Endothelial cell (in vitro differentiated cells): ENCODE data around the gene OR5V1. TPM values are rescaled to one million over a fixed set of nuclear protein-coding genes. Genes with fewer than 3 reads are reported as not detected.

Experiments
- DNase-seq: peaks from one replicate; pipeline ENCODE4 v3.0.0; 2021; ENCODE audit warnings: low spot score
- H3K27ac Mint-ChIP-seq: one replicate; pipeline ENCODE4 v1.8.0; 2021; ENCODE audit warnings: mixed read lengths, inconsistent platforms; ENCODE audit not compliant: unreplicated experiment
- H3K27me3 Mint-ChIP-seq: one replicate; pipeline ENCODE4 v1.8.0; 2021; ENCODE audit warnings: mild to moderate bottlenecking, moderate library complexity, mixed read lengths, inconsistent platforms; ENCODE audit not compliant: unreplicated experiment
- H3K36me3 Mint-ChIP-seq: one replicate; pipeline ENCODE4 v1.8.0; 2021; ENCODE audit warnings: mild to moderate bottlenecking, low read depth, mixed read lengths, inconsistent platforms; ENCODE audit not compliant: unreplicated experiment
- H3K4me1 Mint-ChIP-seq: one replicate; pipeline ENCODE4 v1.8.0; 2021; ENCODE audit warnings: mild to moderate bottlenecking, mixed read lengths, inconsistent platforms; ENCODE audit not compliant: unreplicated experiment
- H3K4me3 Mint-ChIP-seq: one replicate; pipeline ENCODE4 v1.8.0; 2021; ENCODE audit warnings: mild to moderate bottlenecking, mixed read lengths, inconsistent platforms; ENCODE audit not compliant: unreplicated experiment
- H3K9me3 Mint-ChIP-seq: one replicate; pipeline ENCODE4 v1.8.0; 2021; ENCODE audit warnings: mixed read lengths, inconsistent platforms; ENCODE audit not compliant: unreplicated experiment
- long read RNA-seq: library from polyadenylated mRNA; unstranded; transcript quantifications from one replicate; pipeline ENCODE4 v2.0.0, GENCODE V29; 2020; ENCODE audit not compliant: unreplicated experiment
- total RNA-seq: library from RNA; stranded (reverse); fragmentation: NEBNext Ultra II Directional; extraction: Animal tissue kit (Norgen Biotek cat#: 25700); gene quantifications from one replicate; pipeline ENCODE4 v1.2.1, GENCODE V29; 2021; ENCODE audit not compliant: unreplicated experiment
- TF ChIP-seq, protein P1 (sequence below): fragments of 200-600 bp; sonication (generic); IDR thresholded peaks from one replicate; pipeline ENCODE4 v1.5.0; 2021; ENCODE audit warnings: antibody characterized with exemption; ENCODE audit not compliant: unreplicated experiment

OR5V1 gene
- not detected for total RNA-seq
- long read RNA-seq = 0 reads

DNA sequence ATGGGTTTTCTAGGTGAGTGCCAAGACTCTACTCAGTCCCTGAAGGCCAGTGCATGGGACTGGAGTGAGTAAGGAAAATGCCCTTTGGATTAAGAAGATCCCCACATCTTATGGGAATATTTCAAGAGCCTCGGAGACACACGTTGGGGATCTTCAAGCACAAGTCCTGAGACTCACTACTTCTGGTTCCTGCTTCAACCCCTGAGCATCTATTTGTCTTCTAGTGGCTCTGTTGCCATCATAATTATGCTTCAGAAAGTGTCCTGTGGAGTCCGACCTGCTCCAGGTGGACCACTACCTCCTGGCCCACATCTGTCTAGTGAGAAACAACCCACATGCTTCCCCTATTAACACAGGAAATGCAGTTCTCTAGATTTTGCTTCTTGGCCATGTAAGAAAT, at the start of gene OR5V1:
Gene OR5V1, minus strand, starts transcription at position 101 of the 400 bp plus-strand sequence. CDS start 12,670 bp downstream, outside the sequence.
- Mint-ChIP-seq H3K4me3 (no peak within 1 kb of the TSS), H3K27ac (no peak within 1 kb of the TSS), H3K4me1 (no peaks in the 10 kb centered on the region), H3K9me3 (no peaks in the 10 kb centered on the region), H3K36me3 (no peaks in the 10 kb centered on the region), H3K27me3 (no peaks in the 10 kb centered on the region)
- TF ChIP-seq, protein P1, sequence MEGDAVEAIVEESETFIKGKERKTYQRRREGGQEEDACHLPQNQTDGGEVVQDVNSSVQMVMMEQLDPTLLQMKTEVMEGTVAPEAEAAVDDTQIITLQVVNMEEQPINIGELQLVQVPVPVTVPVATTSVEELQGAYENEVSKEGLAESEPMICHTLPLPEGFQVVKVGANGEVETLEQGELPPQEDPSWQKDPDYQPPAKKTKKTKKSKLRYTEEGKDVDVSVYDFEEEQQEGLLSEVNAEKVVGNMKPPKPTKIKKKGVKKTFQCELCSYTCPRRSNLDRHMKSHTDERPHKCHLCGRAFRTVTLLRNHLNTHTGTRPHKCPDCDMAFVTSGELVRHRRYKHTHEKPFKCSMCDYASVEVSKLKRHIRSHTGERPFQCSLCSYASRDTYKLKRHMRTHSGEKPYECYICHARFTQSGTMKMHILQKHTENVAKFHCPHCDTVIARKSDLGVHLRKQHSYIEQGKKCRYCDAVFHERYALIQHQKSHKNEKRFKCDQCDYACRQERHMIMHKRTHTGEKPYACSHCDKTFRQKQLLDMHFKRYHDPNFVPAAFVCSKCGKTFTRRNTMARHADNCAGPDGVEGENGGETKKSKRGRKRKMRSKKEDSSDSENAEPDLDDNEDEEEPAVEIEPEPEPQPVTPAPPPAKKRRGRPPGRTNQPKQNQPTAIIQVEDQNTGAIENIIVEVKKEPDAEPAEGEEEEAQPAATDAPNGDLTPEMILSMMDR = no peak
- no peak for DNase-seq

DNA sequence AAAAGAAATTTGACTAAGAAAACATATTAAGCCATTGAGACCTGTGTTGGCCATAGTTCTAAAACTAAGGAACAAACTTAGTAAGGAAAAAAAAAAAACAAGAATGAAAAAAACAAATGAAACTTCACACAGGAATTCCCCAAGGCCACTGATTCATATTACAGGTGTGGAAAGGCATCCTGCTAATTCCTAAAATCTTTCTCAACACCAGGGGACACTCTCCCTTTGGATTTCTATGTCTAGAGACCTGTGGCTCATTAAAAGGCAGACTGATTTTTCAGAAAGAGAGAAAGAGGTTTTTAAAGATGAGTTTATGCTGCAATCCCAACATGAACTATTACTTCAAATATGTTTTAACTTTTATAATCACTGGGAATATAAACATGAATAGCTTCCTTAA, 45.9 kb upstream of the OR5V1 start, which contains the start of gene OR12D1:
Gene OR12D1, plus strand, starts transcription at position 341 of the 400 bp plus-strand sequence.
- peaks cover 6% of the 10 kb centered on the region for H3K4me1 Mint-ChIP-seq
- H3K27me3 Mint-ChIP-seq = no peaks in the 10 kb centered on the region
- H3K4me3 Mint-ChIP-seq = no peak within 1 kb of the TSS
- no peaks in the 10 kb centered on the region for H3K9me3 Mint-ChIP-seq
- no peaks in the 10 kb centered on the region for H3K36me3 Mint-ChIP-seq
- DNase-seq = no peak
- H3K27ac Mint-ChIP-seq = no peak within 1 kb of the TSS
- TF ChIP-seq, protein P1 = no peak

DNA sequence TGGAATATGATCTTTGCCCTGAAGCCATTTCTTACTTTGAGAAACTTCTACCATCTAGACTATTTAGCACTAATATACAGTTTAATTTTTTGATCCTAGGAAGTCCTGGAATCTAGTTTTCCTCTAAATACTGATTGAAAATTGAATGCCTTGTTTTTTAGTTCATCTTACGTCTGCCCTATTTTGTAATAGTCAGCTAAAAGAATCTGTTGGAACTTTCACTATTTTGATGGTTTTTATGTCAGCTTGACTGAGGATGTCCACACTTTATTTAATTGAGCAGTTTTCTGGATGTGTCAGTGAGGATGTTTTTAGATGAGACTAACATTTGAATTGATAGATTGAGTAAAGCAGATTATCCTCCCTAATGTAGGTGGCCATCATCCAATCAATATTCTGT, 35.1 kb upstream of the OR5V1 start:
- TF ChIP-seq, protein P1 = no peak
- H3K9me3 Mint-ChIP-seq = no peaks in the 10 kb centered on the region
- no peak overlapping the region for H3K4me3 Mint-ChIP-seq
- DNase-seq = no peak
- H3K4me1 Mint-ChIP-seq = no peaks in the 10 kb centered on the region
- H3K36me3 Mint-ChIP-seq = no peaks in the 10 kb centered on the region
- H3K27ac Mint-ChIP-seq = no peak overlapping the region
- H3K27me3 Mint-ChIP-seq = no peaks in the 10 kb centered on the region

DNA sequence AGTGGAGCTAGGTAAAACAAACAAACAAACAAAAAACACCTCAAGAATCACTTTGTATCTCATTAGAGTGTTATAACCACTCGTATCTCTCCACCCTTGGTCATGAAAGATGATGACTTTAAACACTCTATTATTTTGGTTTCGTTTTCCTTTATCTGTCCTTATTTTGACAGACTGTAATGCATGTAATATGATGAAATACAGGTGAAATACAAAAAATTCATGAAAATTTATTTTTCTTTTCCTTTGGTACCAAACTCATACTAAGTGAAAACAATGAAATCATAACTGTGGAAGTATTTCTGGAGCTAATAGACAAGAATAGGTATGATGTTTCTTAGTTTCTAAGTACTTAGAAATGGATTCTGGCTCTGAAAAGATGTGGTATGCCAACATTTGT, 30.9 kb upstream of the OR5V1 start:
- no peak for DNase-seq
- Mint-ChIP-seq H3K36me3 (no peaks in the 10 kb centered on the region), H3K4me1 (no peaks in the 10 kb centered on the region), H3K27ac (no peak overlapping the region), H3K27me3 (no peaks in the 10 kb centered on the region), H3K4me3 (no peak overlapping the region), H3K9me3 (no peaks in the 10 kb centered on the region)
- TF ChIP-seq, protein P1 = no peak

DNA sequence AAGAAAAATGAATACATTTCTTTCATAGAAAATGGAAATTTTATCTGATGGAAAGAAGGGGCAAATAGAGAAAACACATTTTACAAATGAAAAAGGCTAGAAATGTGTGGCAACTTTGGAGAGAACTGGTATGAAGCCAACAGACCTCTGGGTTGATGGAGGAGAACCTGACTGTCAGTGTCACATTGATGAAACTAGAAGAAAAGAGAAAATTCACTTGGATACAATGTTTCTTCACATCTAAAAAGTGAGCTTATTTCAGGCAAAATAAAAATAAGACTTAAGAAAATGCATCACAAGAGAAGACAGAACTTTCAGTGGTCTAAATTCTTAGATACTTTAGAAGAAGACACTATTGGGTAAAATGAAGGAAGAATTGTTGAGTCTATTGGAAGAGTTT, 26.7 kb upstream of the OR5V1 start, which contains the start of gene OR12D2:
Gene OR12D2, plus strand, starts transcription at position 301 of the 400 bp plus-strand sequence. CDS start 1,069 bp downstream, outside the sequence.
- peaks cover 2% of the 10 kb centered on the region for H3K36me3 Mint-ChIP-seq
- peaks cover 2% of the 10 kb centered on the region for H3K27me3 Mint-ChIP-seq
- DNase-seq = no peak
- no peaks in the 10 kb centered on the region for H3K4me1 Mint-ChIP-seq
- H3K27ac Mint-ChIP-seq = no peak within 1 kb of the TSS
- H3K9me3 Mint-ChIP-seq = no peaks in the 10 kb centered on the region
- no peak within 1 kb of the TSS for H3K4me3 Mint-ChIP-seq
- TF ChIP-seq, protein P1 = no peak
